Stimulated activated memory B cell treated with anti-CD40 and anti-IgM and Interleukin-4, amounts not matched to agents 10 μg/mL and 1 μg/mL and 100 μg/mL, for 72 hours (primary cell): ENCODE data around the gene TRPT1.

Experiments
- ATAC-seq: fragments of 150-1000 bp; cut with Tn5 transposase; 2 replicates; pipeline ENCODE4 v1.10.0; 2021
- H3K27ac Mint-ChIP-seq: one replicate; pipeline ENCODE4 v1.8.0; 2022; ENCODE audit warnings: mild to moderate bottlenecking, mixed read lengths
- H3K27me3 Mint-ChIP-seq: one replicate; pipeline ENCODE4 v1.8.0; 2022; ENCODE audit warnings: mixed read lengths
- H3K36me3 Mint-ChIP-seq: one replicate; pipeline ENCODE4 v1.8.0; 2022; ENCODE audit warnings: mixed read lengths
- H3K4me1 Mint-ChIP-seq: one replicate; pipeline ENCODE4 v1.8.0; 2022; ENCODE audit warnings: mixed read lengths
- H3K4me3 Mint-ChIP-seq: one replicate; pipeline ENCODE4 v1.8.0; 2022; ENCODE audit warnings: mild to moderate bottlenecking, moderate library complexity, mixed read lengths
- H3K9me3 Mint-ChIP-seq: one replicate; pipeline ENCODE4 v1.8.0; 2022; ENCODE audit warnings: mixed read lengths

Gene TRPT1

DNA sequence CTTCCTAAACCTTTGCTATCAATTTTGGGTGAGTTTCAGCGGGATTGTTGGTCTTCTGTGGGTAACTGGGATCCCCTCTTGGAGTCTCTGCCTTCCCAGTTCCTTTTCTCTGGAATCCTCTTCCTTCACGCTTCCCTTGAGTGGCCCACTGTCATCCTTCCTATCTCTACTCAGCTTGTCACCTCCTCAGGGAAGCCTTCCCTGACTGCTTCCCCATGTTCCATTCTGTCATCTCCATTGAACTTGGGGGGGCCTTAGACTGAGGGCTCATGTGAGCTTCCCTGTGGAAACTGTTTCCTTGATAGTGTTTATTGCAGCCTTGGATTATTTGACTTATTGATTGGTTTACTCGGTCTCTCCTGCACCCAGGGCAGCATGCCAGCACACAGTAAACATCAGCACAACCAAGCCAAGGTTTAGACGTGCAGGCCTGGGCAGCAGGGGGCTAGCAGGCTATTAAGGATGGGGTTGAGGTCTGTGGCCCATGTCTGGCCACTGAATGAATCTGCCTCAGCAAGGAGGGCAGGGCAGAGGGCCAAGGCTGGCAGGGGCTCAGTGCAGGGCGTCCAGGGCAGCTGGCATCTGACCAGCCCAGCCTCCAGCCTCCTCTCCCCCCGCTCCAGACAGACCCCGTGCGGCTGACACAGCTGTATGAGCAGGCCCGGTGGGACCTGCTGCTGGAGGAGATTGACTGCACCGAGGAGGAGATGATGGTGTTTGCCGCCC, 7.2 kb downstream of the TRPT1 start:
- H3K36me3 Mint-ChIP-seq = peaks cover 43% of the 10 kb centered on the region
- H3K9me3 Mint-ChIP-seq = no peaks in the 10 kb centered on the region
- ATAC-seq = no peak
- H3K27me3 Mint-ChIP-seq = no peaks in the 10 kb centered on the region
- peaks cover 21% of the 10 kb centered on the region for H3K4me1 Mint-ChIP-seq
- peak overlapping the region; percentile 16 for H3K4me3 Mint-ChIP-seq
- H3K27ac Mint-ChIP-seq = peak overlapping the region; percentile 23

DNA sequence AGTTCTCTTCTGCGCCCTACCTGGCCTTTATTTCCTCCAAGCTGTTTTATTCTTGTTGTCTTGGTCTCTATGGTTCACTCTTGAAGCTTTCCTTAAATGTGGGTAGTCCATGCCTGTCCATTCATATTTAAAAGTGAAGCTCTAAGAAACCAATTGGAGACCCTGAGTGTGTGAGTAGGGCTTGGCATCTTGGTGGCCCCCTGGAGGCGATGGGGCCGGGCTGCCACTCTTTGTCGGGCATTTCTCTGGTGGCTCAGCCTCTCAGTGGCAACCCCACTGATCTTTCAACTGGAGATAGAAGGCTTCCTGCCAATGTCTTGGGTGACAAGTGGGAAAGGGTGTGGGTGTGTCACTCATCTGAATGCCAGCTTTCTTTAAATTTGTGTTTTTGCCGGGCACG, 9.1 kb downstream of the TRPT1 start:
- Mint-ChIP-seq H3K27me3 (no peaks in the 10 kb centered on the region), H3K4me1 (peaks cover 38% of the 10 kb centered on the region), H3K4me3 (no peak overlapping the region), H3K9me3 (no peaks in the 10 kb centered on the region), H3K27ac (no peak overlapping the region), H3K36me3 (peaks cover 57% of the 10 kb centered on the region)
- ATAC-seq = no peak

DNA sequence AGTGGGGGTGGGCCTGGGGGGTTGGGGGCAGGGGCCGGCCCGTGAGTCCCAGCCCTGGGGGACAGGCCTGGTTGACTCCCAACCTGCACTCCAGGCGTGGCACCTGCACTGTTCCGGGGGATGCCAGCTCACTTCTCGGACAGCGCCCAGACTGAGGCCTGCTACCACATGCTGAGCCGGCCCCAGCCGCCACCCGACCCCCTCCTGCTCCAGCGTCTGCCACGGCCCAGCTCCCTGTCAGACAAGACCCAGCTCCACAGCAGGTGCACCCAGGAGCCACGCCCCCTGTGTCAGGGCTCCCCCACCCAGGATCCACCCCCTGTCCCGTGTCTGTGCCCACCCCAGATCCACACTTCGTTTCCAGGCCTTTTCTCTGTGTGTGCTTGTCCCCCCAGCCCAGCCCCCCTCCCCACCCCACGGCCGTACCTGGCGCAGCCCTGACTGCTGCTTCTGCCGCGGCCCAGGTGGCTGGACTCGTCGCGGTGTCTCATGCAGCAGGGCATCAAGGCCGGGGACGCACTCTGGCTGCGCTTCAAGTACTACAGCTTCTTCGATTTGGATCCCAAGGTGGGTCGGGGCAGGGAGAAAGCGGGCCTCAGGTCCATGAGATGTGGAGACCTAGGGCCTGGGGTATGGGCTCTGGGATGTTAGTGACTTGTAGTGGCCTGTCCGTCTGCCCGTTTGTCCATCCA, 14.7 kb downstream of the TRPT1 start:
- H3K9me3 Mint-ChIP-seq = no peaks in the 10 kb centered on the region
- H3K27me3 Mint-ChIP-seq = no peaks in the 10 kb centered on the region
- H3K27ac Mint-ChIP-seq = no peak overlapping the region
- no peak overlapping the region for H3K4me3 Mint-ChIP-seq
- H3K36me3 Mint-ChIP-seq = peaks cover 81% of the 10 kb centered on the region
- ATAC-seq = no peak
- peaks cover 62% of the 10 kb centered on the region for H3K4me1 Mint-ChIP-seq

DNA sequence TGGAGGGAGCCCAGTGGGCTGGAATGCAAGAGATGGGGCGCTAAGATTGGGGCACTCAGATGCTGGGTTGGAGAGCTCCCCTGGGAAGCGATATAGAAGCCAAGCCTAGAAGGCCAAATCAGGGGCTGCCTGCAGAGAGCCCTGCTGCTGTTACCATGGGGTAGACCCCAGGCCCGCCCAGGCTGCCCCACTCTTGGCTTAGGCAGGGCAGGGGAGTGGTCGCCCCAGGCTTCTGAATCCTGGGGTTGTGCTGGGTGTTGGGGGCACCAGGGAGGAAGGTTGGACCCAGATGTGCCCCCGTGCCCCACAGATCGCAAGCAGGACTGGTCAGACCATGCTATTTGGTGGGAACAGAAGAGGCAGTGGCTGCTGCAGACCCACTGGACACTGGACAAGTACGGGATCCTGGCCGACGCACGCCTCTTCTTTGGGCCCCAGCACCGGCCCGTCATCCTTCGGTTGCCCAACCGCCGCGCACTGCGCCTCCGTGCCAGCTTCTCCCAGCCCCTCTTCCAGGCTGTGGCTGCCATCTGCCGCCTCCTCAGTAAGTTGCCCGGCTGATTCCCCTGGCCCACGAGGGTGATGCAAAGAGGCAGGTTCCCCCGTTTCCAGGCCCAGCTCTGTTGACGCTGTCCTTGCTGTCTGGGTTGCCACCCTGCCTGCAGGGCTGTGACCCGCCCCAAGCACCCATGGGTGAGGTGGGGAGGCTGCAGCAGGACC, 15.5 kb downstream of the TRPT1 start:
- Mint-ChIP-seq H3K9me3 (no peaks in the 10 kb centered on the region), H3K4me1 (peaks cover 71% of the 10 kb centered on the region), H3K36me3 (peaks cover 79% of the 10 kb centered on the region), H3K27ac (no peak overlapping the region), H3K4me3 (no peak overlapping the region), H3K27me3 (no peaks in the 10 kb centered on the region)
- ATAC-seq = no peak

DNA sequence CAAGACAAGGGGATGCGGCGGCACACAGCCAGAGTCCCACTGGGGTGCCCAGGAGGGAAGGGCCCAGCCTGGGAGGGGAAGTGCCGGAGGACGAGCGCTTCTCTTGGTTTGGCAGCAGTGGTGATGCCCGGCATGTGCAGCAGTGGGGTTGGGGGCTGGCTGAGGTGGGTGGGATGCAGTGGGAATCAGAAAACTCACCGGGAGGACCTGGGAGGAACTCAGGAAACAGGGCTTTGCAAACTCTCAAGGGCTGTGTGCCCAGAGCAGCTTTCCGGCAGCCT, 16.5 kb downstream of the TRPT1 start:
- H3K27me3 Mint-ChIP-seq = no peaks in the 10 kb centered on the region
- H3K27ac Mint-ChIP-seq = peak overlapping the region; percentile 95
- H3K4me3 Mint-ChIP-seq = no peak overlapping the region
- peaks cover 72% of the 10 kb centered on the region for H3K36me3 Mint-ChIP-seq
- peaks cover 73% of the 10 kb centered on the region for H3K4me1 Mint-ChIP-seq
- no peaks in the 10 kb centered on the region for H3K9me3 Mint-ChIP-seq
- ATAC-seq = no peak

DNA sequence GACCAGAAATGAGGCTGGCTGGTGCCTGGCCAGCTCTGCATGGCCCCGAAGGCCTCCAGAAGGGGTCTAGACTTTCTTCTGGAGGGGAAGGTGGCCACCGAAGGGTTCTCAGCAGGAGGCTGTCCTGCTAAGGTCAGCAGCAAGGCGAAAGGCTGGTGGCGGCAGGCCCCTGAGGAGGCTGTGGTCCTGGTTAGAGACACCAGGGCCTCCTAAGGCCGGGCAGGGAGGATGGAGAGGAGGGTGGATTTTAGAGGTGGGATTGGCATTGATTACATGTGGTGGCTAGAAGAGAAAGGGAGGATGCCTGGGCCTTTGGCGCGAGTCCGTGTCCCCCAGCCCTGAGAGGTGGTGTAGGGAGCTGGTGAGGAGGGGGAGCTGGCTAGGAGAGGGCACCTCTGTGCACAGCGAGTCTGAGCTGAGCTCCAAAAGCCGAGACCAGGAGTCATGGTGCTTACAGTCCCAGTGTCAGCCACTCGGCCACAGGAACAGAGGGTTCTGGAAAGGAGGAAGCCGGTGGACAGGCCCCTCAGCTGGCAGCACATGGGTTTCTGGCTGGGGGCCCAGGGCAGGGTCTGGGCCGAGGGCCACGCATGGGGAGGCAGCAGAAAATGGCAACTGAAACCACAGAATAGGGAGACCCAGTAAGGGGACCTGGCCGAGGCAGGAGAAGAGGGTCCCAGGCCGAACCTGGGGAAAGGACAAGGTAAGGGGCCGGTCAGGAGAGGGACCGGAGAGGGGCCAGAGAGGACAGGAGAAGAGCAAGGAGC, 17.0 kb downstream of the TRPT1 start:
- H3K4me1 Mint-ChIP-seq = peaks cover 74% of the 10 kb centered on the region
- no peak for ATAC-seq
- no peaks in the 10 kb centered on the region for H3K9me3 Mint-ChIP-seq
- peak overlapping the region; percentile 95 for H3K27ac Mint-ChIP-seq
- H3K4me3 Mint-ChIP-seq = peak overlapping the region; percentile 30
- peaks cover 72% of the 10 kb centered on the region for H3K36me3 Mint-ChIP-seq
- H3K27me3 Mint-ChIP-seq = no peaks in the 10 kb centered on the region

DNA sequence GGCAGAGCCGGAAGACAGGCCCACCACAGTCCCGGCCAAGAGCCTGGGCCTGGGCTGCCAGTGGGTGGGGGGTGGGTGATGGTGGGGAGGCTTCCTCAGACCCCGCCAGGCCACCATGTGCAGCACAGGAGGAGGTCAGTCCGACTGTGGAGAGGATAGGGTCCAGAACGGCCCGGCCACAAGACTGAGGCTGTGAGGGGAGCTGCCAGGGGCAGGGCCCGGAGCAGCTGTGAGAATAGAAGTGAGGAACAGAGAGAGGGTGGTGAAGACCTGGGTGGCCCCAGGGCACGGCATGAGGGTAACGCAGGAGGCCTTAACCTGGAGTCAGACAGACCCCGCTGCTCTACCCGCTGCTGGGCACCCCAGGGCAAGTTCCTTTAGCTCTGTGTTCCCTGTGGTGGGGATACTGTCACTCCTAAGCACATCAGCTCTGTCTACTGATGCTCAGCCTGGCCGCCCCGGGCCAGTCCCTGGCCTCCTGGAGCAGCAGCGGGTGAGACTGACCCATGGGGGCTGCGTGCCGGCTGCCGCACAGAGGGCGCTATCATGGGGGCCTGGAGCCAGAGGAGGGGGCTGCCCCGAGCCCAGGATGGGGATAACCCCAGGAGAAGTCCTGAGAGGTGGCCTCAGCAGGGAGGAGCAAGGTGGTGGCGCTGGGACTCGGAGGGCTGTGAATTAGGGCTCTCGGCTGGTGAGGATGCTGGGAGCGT, 17.7 kb downstream of the TRPT1 start:
- Mint-ChIP-seq H3K27ac (peak overlapping the region; percentile 95), H3K4me1 (peaks cover 75% of the 10 kb centered on the region), H3K9me3 (no peaks in the 10 kb centered on the region), H3K4me3 (peak overlapping the region; percentile 89), H3K36me3 (peaks cover 75% of the 10 kb centered on the region), H3K27me3 (no peaks in the 10 kb centered on the region)
- ATAC-seq = no peak

DNA sequence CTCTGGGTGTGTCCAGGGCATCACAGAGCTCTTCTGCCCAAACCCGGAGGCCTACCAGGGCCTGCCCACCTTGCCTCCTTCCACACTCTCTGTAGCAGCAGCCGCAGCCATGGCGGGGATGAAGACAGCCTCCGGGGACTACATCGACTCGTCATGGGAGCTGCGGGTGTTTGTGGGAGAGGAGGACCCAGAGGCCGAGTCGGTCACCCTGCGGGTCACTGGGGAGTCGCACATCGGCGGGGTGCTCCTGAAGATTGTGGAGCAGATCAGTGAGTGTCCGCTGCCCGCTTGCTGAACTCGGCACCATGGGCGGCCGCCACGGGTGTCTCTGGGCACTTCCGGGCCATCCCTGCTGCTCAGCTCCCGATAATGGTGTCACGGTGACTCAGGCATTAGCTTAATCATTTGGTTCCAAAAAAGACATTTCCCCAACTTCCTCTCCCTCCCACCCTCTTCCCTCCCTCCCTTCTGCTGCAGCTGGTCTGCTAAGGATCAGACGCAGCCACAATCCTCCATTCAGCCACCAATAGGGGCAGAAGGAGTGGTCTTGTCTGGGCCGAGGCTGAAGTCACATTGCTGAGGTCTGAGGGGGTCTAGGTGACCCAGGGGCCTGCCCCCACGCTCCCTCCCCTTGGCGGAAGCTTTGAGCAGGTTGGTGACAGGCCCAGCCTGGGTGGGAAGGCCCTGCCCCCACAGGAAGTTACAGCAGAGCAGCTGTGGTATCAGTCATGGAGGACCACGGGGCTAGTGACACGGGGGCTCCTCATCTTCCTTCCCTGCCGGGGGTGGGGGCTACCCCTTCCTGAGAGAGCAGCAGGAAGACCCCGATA, 18.5 kb downstream of the TRPT1 start:
- no peaks in the 10 kb centered on the region for H3K9me3 Mint-ChIP-seq
- H3K27me3 Mint-ChIP-seq = no peaks in the 10 kb centered on the region
- H3K4me1 Mint-ChIP-seq = peaks cover 71% of the 10 kb centered on the region
- peak; percentile 86 for ATAC-seq
- peak overlapping the region; percentile 89 for H3K4me3 Mint-ChIP-seq
- peak overlapping the region; percentile 95 for H3K27ac Mint-ChIP-seq
- peaks cover 74% of the 10 kb centered on the region for H3K36me3 Mint-ChIP-seq

DNA sequence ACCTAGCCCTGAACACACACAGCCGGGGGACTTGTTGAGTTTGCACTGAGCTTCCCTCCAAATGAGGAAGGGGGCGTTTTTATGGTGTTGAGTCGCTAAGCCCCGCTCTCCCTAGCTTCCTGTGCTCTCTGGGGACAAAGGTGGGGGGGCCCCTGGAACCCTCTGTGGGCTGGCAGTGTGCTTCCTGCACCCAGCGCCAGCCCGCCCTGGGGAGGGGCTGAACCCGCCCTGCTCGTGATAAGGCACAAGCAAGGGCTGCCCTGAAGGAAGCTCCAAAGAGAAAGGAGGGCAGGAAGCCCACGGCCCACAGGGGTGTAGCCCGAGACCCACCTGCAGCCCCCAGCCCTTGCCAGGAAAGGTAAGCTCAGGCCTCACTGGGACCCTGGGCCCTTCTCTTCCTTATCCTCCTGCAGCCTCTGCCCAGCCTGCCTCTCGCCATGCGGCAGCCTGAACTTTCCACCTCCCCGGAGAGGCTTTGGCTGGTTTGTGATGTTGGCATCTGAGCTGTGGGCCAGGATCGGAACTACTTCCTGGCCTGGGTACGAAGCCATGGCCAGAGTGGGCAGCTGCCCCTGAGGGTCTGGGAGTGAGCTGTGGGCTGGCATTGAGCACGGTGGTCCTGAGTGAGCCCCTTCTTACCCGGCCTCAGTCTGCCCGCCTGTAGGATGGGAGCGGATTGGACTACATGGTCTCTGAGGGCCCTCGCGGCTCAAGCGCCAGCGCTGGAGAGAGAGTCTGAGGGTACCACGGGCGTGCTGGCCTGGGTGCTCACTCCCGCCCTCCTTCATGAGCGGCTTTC, 19.3 kb downstream of the TRPT1 start, which contains the start of gene FERMT3:
FERMT3 (plus strand) TSS at position 265 of the 799 bp plus-strand sequence. CDS start 644 bp downstream, outside the sequence.
- H3K27ac Mint-ChIP-seq = peak within 1 kb of the TSS; percentile 95
- H3K27me3 Mint-ChIP-seq = no peaks in the 10 kb centered on the region
- H3K4me3 Mint-ChIP-seq = peak within 1 kb of the TSS; percentile 89
- ATAC-seq = peak; percentile 79
- no peaks in the 10 kb centered on the region for H3K9me3 Mint-ChIP-seq
- peaks cover 69% of the 10 kb centered on the region for H3K36me3 Mint-ChIP-seq
- peaks cover 63% of the 10 kb centered on the region for H3K4me1 Mint-ChIP-seq

DNA sequence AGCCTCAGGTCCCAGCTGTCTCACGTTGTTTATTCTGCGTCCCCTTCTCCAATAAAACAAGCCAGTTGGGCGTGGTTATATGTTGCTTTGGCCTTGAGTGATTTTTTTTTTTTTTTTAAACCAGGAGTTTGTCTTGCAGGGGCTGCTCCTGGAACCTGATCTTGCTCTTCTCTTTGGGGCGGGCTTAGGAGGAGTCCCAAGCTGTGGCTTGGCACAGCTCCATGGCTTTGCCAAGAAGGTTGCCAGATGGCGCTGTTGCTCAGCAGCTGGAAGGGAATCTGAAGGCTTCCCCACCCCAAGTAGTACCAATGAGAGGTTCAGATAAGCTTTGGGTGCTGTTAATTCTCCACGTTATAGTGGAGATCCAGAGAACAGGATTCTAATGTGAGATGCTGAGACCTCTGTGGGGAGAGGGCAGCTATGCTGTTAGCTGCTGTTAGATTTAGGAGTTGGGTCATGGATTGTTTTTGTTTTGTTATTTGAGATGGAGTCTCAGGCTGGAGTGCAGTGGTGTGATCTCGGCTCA, 21.5 kb downstream of the TRPT1 start:
- Mint-ChIP-seq H3K27me3 (no peaks in the 10 kb centered on the region), H3K4me1 (peaks cover 54% of the 10 kb centered on the region), H3K9me3 (no peaks in the 10 kb centered on the region), H3K27ac (peak overlapping the region; percentile 95), H3K36me3 (peaks cover 69% of the 10 kb centered on the region), H3K4me3 (peak overlapping the region; percentile 27)
- ATAC-seq = peak; percentile 49

DNA sequence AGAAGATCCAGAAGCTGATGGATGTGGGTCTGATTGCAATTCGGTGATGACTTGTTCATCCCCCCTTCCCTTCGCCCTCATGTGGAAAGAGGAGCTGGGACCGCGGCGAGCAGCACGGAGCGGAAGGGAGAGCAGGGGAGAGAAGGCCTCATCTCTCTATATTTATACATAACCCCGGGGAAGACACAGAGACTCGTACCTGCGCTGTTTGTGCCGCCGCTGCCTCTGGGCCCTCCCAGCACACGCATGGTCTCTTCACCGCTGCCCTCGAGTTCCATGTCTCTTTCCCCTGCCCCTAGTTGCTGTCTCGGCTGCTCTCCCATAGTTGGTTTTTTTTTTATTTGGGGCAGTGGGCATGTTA, 21.9 kb downstream of the TRPT1 start:
- H3K36me3 Mint-ChIP-seq = peaks cover 66% of the 10 kb centered on the region
- H3K27ac Mint-ChIP-seq = peak overlapping the region; percentile 95
- H3K4me3 Mint-ChIP-seq = no peak overlapping the region
- no peaks in the 10 kb centered on the region for H3K27me3 Mint-ChIP-seq
- no peaks in the 10 kb centered on the region for H3K9me3 Mint-ChIP-seq
- H3K4me1 Mint-ChIP-seq = peaks cover 49% of the 10 kb centered on the region
- ATAC-seq = no peak

DNA sequence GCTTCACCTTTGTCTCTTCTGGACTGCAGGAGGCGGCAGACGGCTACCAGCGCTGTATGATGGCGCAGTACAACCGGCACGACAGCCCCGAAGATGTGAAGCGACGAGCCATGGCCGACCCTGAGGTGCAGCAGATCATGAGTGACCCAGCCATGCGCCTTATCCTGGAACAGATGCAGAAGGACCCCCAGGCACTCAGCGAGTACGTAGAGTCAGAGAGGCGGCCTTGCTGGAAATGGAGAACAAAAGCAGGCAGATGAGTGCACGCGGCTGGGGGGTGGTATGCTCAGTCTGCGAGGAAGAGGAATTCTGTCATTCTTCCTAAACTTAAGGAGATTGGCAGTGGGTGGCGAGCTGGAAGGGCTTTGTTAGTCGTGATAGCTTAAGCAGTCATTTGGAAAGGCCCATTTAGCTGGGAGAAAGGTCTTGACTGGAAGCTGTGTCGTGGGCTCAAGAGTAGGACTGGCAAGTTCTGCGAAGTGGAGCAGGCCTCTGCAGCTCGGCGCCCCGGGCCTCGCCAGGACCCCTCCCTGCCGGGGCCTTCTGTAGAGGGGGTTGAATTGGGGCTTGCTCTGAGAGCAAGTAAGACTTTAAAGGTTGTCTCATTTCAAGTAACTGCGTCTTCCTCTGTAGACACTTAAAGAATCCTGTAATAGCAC, 22.4 kb downstream of the TRPT1 start:
- Mint-ChIP-seq H3K4me1 (peaks cover 44% of the 10 kb centered on the region), H3K4me3 (no peak overlapping the region), H3K27ac (peak overlapping the region; percentile 95), H3K9me3 (no peaks in the 10 kb centered on the region), H3K36me3 (peaks cover 66% of the 10 kb centered on the region), H3K27me3 (no peaks in the 10 kb centered on the region)
- no peak for ATAC-seq

DNA sequence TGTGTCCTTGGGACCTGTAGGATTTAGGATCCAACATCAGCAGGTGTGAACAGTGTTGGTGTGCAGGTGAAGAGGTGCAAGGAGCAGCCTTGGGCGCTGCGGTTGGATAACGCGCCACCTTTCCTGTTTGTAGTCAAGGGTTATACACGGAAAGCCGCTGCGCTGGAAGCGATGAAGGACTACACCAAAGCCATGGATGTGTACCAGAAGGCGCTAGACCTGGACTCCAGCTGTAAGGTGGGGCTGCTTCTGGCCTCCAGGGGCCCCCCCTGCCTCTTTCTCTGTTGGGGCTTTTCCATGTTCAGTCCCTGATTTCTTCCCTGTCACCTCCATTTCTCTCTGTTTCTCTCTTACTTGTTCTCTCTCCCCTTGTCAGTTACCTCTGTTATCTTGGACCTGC, 23.0 kb downstream of the TRPT1 start:
- Mint-ChIP-seq H3K36me3 (peaks cover 66% of the 10 kb centered on the region), H3K27ac (no peak overlapping the region), H3K4me1 (peaks cover 39% of the 10 kb centered on the region), H3K27me3 (no peaks in the 10 kb centered on the region), H3K4me3 (no peak overlapping the region), H3K9me3 (no peaks in the 10 kb centered on the region)
- no peak for ATAC-seq
